ENCODE results near the gene APOO. TPM values are rescaled to one million over a fixed set of nuclear protein-coding genes. Genes with fewer than 3 reads are reported as not detected.
"Not testable (repeated sequence)": the region's sequence is repeated elsewhere in the genome, so short reads cannot be mapped to it uniquely, and the experiment has no call there.

The APOO gene
- polyA plus RNA-seq, 1 donor, result 17.2 TPM

- H3K9me3 ChIP-seq (ENCODE audit: control insufficient read depth, low read depth, low read length); H3K4me3 ChIP-seq (ENCODE audit: low read length); H3K27me3 ChIP-seq (ENCODE audit: control insufficient read depth, insufficient read depth, low read length); DNase-seq; H3K27ac ChIP-seq (ENCODE audit: low read length); H3K36me3 ChIP-seq (ENCODE audit: control insufficient read depth, insufficient read depth, low read length); H3K4me1 ChIP-seq (ENCODE audit: control insufficient read depth, insufficient read depth, low read length): not testable (repeated sequence)
- no CpG with 5 or more reads among the region's 2 CpGs for WGBS (ENCODE audit: insufficient coverage, low lambda C conversion rate)
These were observed 45.8 kb downstream of the APOO start for GRCh38 chrX:23861952-23862351.

DNA sequence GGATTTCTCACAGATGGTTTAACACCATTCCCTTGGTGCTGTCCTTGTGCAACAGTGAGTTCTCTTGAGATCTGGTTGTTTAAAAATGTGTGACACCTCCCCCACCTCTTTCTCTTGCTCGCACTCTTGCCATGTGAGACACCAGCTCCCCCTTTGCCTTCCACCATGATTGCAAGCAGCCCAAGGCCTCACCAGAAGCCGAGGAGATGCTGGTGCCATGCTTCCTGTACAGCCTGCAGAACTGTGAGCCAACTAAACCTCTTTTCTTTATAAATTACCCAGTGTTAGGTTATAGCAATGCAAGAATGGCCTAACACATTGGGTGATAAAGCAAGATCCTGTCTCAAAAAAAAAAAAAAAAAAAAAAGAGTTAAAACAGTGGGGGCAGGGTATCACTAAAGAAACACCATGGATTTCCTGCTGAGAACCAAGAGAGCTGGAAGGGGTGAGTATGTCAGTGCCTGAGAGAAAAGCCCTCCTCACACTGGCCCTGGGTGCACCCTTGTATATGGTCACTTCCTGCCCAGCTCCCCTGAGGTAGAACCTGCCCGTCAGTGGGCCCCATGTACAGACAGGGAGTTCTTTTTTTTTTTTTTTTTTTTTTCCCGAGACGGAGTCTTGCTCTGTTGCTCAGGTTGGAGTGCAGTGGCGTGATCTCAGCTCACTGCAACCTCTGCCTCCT, 46.4 kb downstream of the APOO start:
- Histone ChIP-seq H3K27ac (ENCODE audit: low read length) (no peak overlapping the region), H3K4me3 (ENCODE audit: low read length) (no peak overlapping the region), H3K4me1 (ENCODE audit: control insufficient read depth, insufficient read depth, low read length) (no peaks in the 10 kb centered on the region), H3K27me3 (ENCODE audit: control insufficient read depth, insufficient read depth, low read length) (no peaks in the 10 kb centered on the region), H3K36me3 (ENCODE audit: control insufficient read depth, insufficient read depth, low read length) (peaks cover 2% of the 10 kb centered on the region), H3K9me3 (ENCODE audit: control insufficient read depth, low read depth, low read length) (no peaks in the 10 kb centered on the region)
- no CpG with 5 or more reads among the region's 6 CpGs for WGBS (ENCODE audit: insufficient coverage, low lambda C conversion rate)
- no peak for DNase-seq

DNA sequence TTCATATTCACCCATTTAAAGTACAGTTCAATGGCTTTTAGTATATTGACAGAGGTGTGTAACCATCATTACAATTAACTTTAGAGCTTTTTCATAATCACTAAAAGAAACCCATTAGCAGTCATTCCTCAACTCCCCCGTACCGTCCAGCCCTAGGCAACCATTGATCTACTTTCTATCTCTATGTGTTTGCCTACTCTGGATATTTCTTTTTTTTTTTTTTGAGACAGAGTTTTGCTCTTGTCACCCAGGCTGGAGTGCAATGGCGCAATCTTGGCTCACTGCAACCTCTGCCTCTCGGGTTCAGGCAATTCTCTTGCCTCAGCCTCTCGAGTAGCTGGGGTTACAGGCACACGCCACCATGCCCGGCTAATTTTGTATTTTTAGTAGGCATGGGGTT, 48.5 kb downstream of the APOO start:
- not testable (repeated sequence) for H3K27me3 ChIP-seq (ENCODE audit: control insufficient read depth, insufficient read depth, low read length); DNase-seq; H3K27ac ChIP-seq (ENCODE audit: low read length); H3K36me3 ChIP-seq (ENCODE audit: control insufficient read depth, insufficient read depth, low read length); H3K4me3 ChIP-seq (ENCODE audit: low read length); H3K4me1 ChIP-seq (ENCODE audit: control insufficient read depth, insufficient read depth, low read length); H3K9me3 ChIP-seq (ENCODE audit: control insufficient read depth, low read depth, low read length)
- WGBS (ENCODE audit: insufficient coverage, low lambda C conversion rate), result no CpG with 5 or more reads among the region's 7 CpGs

- Histone ChIP-seq H3K4me3 (ENCODE audit: low read length) (no peak overlapping the region), H3K27me3 (ENCODE audit: control insufficient read depth, insufficient read depth, low read length) (no peaks in the 10 kb centered on the region), H3K36me3 (ENCODE audit: control insufficient read depth, insufficient read depth, low read length) (peaks cover 2% of the 10 kb centered on the region), H3K27ac (ENCODE audit: low read length) (peak overlapping the region; percentile 20), H3K9me3 (ENCODE audit: control insufficient read depth, low read depth, low read length) (no peaks in the 10 kb centered on the region), H3K4me1 (ENCODE audit: control insufficient read depth, insufficient read depth, low read length) (no peaks in the 10 kb centered on the region)
- no peak for DNase-seq
- whole genome bisulfite sequencing (ENCODE audit: insufficient coverage, low lambda C conversion rate), result no CpG with 5 or more reads among the region's 5 CpGs
These were observed 49.8 kb downstream of the APOO start for GRCh38 chrX:23857935-23858334.

- Histone ChIP-seq H3K4me3 (ENCODE audit: low read length) (no peak overlapping the region), H3K27me3 (ENCODE audit: control insufficient read depth, insufficient read depth, low read length) (no peaks in the 10 kb centered on the region), H3K4me1 (ENCODE audit: control insufficient read depth, insufficient read depth, low read length) (no peaks in the 10 kb centered on the region), H3K36me3 (ENCODE audit: control insufficient read depth, insufficient read depth, low read length) (peaks cover 2% of the 10 kb centered on the region), H3K9me3 (ENCODE audit: control insufficient read depth, low read depth, low read length) (no peaks in the 10 kb centered on the region), H3K27ac (ENCODE audit: low read length) (peak overlapping the region; percentile 20)
- DNase-seq, result peak; percentile 22 to 45
These were observed 50.4 kb downstream of the APOO start for GRCh38 chrX:23857363-23857762.

DNA sequence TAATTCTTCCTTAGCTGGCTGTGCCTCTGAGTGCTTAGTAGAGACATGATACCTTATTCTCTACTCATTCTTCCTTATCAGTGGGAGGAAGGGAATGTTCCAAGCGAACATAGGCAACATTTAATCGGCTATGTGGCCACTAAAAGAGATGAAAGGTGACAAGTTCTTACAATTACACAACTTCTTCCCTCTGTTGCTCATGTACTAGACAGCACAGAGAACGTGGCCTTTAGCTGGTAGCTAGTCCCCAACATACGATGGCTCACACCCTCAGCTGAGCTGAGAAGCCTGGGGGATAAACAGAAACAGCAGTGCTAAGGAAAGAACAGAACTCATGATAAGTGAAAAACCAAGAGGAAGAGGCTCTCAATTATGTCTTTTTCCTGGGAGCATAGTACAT, 52.2 kb downstream of the APOO start:
- H3K9me3 ChIP-seq (ENCODE audit: control insufficient read depth, low read depth, low read length), result no peaks in the 10 kb centered on the region
- no peaks in the 10 kb centered on the region for H3K27me3 ChIP-seq (ENCODE audit: control insufficient read depth, insufficient read depth, low read length)
- no peak overlapping the region for H3K4me3 ChIP-seq (ENCODE audit: low read length)
- H3K27ac ChIP-seq (ENCODE audit: low read length), result peak overlapping the region; percentile 81
- peaks cover 2% of the 10 kb centered on the region for H3K36me3 ChIP-seq (ENCODE audit: control insufficient read depth, insufficient read depth, low read length)
- no peaks in the 10 kb centered on the region for H3K4me1 ChIP-seq (ENCODE audit: control insufficient read depth, insufficient read depth, low read length)
- peak; percentile 43 to 67 for DNase-seq
- WGBS (ENCODE audit: insufficient coverage, low lambda C conversion rate), result no CpG with 5 or more reads among the region's 4 CpGs

GRCh38 chrX:23854945-23855344, 52.8 kb downstream of the APOO start:
- no peak for DNase-seq
- no peaks in the 10 kb centered on the region for H3K27me3 ChIP-seq (ENCODE audit: control insufficient read depth, insufficient read depth, low read length)
- H3K4me1 ChIP-seq (ENCODE audit: control insufficient read depth, insufficient read depth, low read length), result no peaks in the 10 kb centered on the region
- no peaks in the 10 kb centered on the region for H3K9me3 ChIP-seq (ENCODE audit: control insufficient read depth, low read depth, low read length)
- H3K4me3 ChIP-seq (ENCODE audit: low read length), result no peak overlapping the region
- peaks cover 2% of the 10 kb centered on the region for H3K36me3 ChIP-seq (ENCODE audit: control insufficient read depth, insufficient read depth, low read length)
- WGBS (ENCODE audit: insufficient coverage, low lambda C conversion rate), result no CpG with 5 or more reads among the region's 3 CpGs
- peak overlapping the region; percentile 81 for H3K27ac ChIP-seq (ENCODE audit: low read length)

DNA sequence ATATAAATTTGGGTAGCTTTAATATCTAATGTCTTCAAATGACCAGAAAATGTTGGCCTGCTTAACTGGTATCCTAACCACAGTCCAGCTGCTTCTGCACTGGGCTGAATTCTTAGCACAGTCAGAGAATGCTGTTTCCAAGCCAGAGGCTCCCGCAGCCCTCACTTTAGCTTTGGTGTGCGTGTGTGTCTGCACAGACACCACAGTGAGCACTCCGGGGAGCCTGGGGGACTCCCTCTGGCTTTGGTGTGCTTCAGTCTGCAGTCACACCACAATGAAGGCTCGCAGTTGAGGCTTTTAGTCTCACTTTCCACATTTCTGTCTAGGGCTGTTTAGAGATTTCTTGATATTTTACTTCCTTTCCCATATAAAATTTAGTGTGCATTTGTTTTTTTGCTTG, 53.6 kb downstream of the APOO start:
- Histone ChIP-seq H3K36me3 (ENCODE audit: control insufficient read depth, insufficient read depth, low read length) (peaks cover 2% of the 10 kb centered on the region), H3K27ac (ENCODE audit: low read length) (no peak overlapping the region), H3K9me3 (ENCODE audit: control insufficient read depth, low read depth, low read length) (no peaks in the 10 kb centered on the region), H3K4me3 (ENCODE audit: low read length) (no peak overlapping the region), H3K27me3 (ENCODE audit: control insufficient read depth, insufficient read depth, low read length) (no peaks in the 10 kb centered on the region), H3K4me1 (ENCODE audit: control insufficient read depth, insufficient read depth, low read length) (no peaks in the 10 kb centered on the region)
- no peak for DNase-seq
- WGBS (ENCODE audit: insufficient coverage, low lambda C conversion rate), result no CpG with 5 or more reads among the region's 4 CpGs

GRCh38 chrX:23851544-23851943, 56.2 kb downstream of the APOO start:
- no peak overlapping the region for H3K4me3 ChIP-seq (ENCODE audit: low read length)
- WGBS (ENCODE audit: insufficient coverage, low lambda C conversion rate), result no CpG with 5 or more reads among the region's 2 CpGs
- no peak overlapping the region for H3K27ac ChIP-seq (ENCODE audit: low read length)
- no peaks in the 10 kb centered on the region for H3K27me3 ChIP-seq (ENCODE audit: control insufficient read depth, insufficient read depth, low read length)
- H3K36me3 ChIP-seq (ENCODE audit: control insufficient read depth, insufficient read depth, low read length), result no peaks in the 10 kb centered on the region
- no peaks in the 10 kb centered on the region for H3K9me3 ChIP-seq (ENCODE audit: control insufficient read depth, low read depth, low read length)
- no peak for DNase-seq
- H3K4me1 ChIP-seq (ENCODE audit: control insufficient read depth, insufficient read depth, low read length), result no peaks in the 10 kb centered on the region

DNA sequence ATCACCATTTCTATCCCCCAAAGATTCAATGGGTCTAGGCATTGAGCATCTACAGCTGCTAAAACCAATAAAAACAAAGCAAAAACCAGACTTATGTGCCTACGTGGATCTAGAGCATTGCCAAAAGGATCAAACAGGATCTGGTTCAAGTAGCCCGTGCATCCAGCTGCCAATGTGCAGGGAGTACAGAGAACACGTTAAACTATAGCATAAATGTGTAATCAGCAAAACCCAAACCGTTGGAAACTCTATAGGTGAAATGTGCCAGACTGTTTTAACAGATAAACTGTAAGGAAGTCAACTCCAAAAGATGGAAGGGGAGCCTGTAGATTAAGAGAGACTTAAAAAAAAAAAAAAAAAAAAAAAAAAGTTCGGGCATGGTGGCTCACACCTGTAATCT, 58.5 kb downstream of the APOO start:
- Histone ChIP-seq H3K36me3 (ENCODE audit: control insufficient read depth, insufficient read depth, low read length) (no peaks in the 10 kb centered on the region), H3K27me3 (ENCODE audit: control insufficient read depth, insufficient read depth, low read length) (no peaks in the 10 kb centered on the region), H3K4me3 (ENCODE audit: low read length) (no peak overlapping the region), H3K4me1 (ENCODE audit: control insufficient read depth, insufficient read depth, low read length) (peaks cover 9% of the 10 kb centered on the region), H3K9me3 (ENCODE audit: control insufficient read depth, low read depth, low read length) (no peaks in the 10 kb centered on the region), H3K27ac (ENCODE audit: low read length) (no peak overlapping the region)
- no CpG with 5 or more reads among the region's 5 CpGs for WGBS (ENCODE audit: insufficient coverage, low lambda C conversion rate)
- DNase-seq, result no peak

DNA sequence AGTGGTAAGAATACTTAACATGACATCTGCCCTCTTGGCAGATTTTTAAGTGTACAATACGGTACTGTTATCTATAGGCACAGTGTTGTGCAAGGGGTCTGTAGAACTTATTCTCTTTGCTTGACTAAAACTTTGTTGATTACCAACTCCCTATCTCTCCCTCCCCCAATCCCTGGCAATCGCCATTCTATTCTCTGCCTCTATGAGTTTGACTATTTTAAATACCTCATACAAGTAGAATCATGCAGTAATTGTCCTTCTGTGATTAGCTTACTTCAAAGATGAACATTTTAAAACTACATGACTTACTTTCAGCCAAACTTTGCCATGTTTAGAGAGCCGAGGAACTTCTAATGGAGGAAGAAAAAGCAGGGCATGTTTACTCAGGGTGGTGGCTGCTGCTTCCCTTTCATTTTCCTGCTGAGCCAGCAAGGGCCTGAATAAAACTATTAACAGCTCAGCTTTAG, 62.4 kb downstream of the APOO start:
- no CpG with 5 or more reads among the region's 3 CpGs for WGBS (ENCODE audit: insufficient coverage, low lambda C conversion rate)

More for the DNA sequence above, 62.4 kb downstream of the APOO start:
- Histone ChIP-seq H3K9me3 (ENCODE audit: control insufficient read depth, low read depth, low read length) (no peaks in the 10 kb centered on the region), H3K4me1 (ENCODE audit: control insufficient read depth, insufficient read depth, low read length) (peaks cover 34% of the 10 kb centered on the region), H3K36me3 (ENCODE audit: control insufficient read depth, insufficient read depth, low read length) (no peaks in the 10 kb centered on the region), H3K27me3 (ENCODE audit: control insufficient read depth, insufficient read depth, low read length) (no peaks in the 10 kb centered on the region), H3K4me3 (ENCODE audit: low read length) (no peak overlapping the region), H3K27ac (ENCODE audit: low read length) (peak overlapping the region; percentile 91)
- peak; percentile 38 to 75 for DNase-seq

All from large intestine (tissue), 3 donors.